ENCODE measurements around the gene TMEM120B. TPM values are rescaled to one million over a fixed set of nuclear protein-coding genes. Genes with fewer than 3 reads are reported as not detected.
A peak's percentile ranks its signal among the peaks of the same experiment; 100 is the strongest.

The TMEM120B gene
- total RNA-seq, 1 experiment from 2014 or later: 15.5 TPM

DNA sequence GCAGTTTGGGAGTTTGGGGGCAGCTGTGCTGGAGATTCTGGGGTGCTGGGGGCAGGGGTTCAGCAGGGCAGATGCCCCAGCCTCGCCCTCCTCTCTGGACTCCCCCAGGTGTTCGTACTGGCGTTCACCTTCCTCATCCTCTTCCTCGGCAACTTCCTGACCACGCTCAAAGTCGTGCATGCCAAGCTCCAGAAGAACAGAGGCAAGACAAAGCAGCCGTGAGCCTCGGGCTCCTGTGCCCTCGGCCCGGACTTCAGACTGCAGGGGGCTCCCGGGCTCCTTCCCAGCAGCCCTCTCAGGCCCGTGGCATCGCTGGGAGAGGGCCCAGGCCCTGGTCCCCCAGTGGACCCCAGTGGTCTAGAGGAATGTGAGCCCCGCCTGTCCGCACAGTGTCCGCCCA lies 62.9 kb downstream of the TMEM120B start:
- intact Hi-C loops (cut with micrococcal nuclease; ENCODE audit: unreplicated experiment): no loop called here
- Histone ChIP-seq H3K9me3 (no peaks in the 10 kb centered on the region), H3K4me3 (ENCODE audit: low read depth, low read length) (no peak overlapping the region), H3K36me3 (ENCODE audit: control insufficient read depth, insufficient read depth, low read length) (no peaks in the 10 kb centered on the region; the same call in none of the 2 replicates), H3K4me1 (peaks cover 20% of the 10 kb centered on the region), H3K27me3 (replicated peaks; ENCODE audit: control insufficient read depth, insufficient read depth, low read length) (no peaks in the 10 kb centered on the region)
- DNase-seq: no peak
- Mint-ChIP-seq H3K27ac (ENCODE audit: unreplicated experiment) (peak overlapping the region; percentile 77), H3K4me3 (ENCODE audit: unreplicated experiment) (no peak overlapping the region), H3K36me3 (ENCODE audit: insufficient read depth, unreplicated experiment) (peaks cover 33% of the 10 kb centered on the region), H3K4me1 (ENCODE audit: low read depth, unreplicated experiment) (peaks cover 11% of the 10 kb centered on the region), H3K27me3 (ENCODE audit: insufficient read depth, unreplicated experiment) (no peaks in the 10 kb centered on the region), H3K9me3 (ENCODE audit: unreplicated experiment) (no peaks in the 10 kb centered on the region)
- ChIA-PET POLR2A (interaction anchor here (1.0 kb wide), 1 partner anchor 62 kb away, joined by 3 read pairs; no protein-coding TSS in a partner anchor), CTCF (interaction anchor here (0.6 to 4.9 kb wide), 3 partner anchors 9 to 83 kb away, joined by 3 to 53 read pairs (median 3); partner anchors contain the start of gene RHOF)
- TF ChIP-seq, protein P1, sequence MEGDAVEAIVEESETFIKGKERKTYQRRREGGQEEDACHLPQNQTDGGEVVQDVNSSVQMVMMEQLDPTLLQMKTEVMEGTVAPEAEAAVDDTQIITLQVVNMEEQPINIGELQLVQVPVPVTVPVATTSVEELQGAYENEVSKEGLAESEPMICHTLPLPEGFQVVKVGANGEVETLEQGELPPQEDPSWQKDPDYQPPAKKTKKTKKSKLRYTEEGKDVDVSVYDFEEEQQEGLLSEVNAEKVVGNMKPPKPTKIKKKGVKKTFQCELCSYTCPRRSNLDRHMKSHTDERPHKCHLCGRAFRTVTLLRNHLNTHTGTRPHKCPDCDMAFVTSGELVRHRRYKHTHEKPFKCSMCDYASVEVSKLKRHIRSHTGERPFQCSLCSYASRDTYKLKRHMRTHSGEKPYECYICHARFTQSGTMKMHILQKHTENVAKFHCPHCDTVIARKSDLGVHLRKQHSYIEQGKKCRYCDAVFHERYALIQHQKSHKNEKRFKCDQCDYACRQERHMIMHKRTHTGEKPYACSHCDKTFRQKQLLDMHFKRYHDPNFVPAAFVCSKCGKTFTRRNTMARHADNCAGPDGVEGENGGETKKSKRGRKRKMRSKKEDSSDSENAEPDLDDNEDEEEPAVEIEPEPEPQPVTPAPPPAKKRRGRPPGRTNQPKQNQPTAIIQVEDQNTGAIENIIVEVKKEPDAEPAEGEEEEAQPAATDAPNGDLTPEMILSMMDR (IDR thresholded peaks at IDR 0.05; ENCODE audit: insufficient read depth in 1 of 2, low read depth in 1 of 2, low read length in 1 of 2, severe bottlenecking in 1 of 2, unreplicated experiment in 1 of 2): no peak
- BruUV-seq (replicated peaks): no TSS peak

DNA sequence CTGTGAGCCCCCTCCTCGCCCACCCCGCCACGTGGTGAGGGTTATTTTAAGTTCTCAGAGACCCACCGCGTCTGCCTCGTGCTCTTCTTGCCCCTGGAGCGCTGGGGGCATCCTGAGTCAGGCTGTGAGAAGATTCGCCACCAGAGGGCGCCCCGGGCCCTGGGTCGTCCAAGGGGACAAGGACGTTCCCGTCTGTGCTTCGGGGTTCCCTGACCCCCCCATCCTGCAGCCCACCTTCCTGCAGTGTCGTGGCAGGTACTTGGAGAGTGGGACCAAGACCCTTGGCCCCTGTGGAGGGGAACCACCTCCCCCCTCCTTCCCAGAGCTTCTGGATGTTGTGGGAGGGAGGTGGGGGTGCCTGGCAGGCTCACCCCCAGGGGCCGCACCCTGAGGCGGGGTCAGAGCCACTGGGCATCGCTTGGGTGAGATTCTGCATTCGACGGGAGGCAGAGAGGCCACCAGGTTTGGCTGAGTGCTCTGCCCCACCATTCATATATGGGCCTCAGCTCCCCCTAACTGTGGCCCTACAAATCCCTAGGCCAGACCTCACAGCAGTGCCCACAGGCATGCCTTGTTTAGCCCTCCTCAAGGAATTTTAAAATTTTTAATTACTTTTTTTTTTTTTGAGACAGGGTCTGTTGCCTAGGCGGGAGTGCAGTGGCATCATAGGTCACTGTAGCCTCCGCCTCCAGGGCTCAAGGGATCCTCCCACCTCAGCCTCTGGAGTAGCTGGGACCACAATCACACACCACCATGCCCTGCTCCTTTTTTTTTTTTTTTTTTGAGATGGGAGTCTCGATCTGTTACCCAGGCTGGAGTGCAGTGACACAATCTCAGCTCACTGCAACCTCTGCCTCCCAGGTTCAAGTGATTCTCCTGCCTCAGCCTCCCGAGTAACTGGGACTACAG lies 63.9 kb downstream of the TMEM120B start:
- TF ChIP-seq, protein P1 (IDR thresholded peaks at IDR 0.05; ENCODE audit: insufficient read depth in 1 of 2, low read depth in 1 of 2, low read length in 1 of 2, severe bottlenecking in 1 of 2, unreplicated experiment in 1 of 2): peak; percentile 84 to 88
- ChIA-PET POLR2A (no interaction called here), CTCF (interaction anchor here (0.6 to 4.9 kb wide), 6 partner anchors 18 to 277 kb away, joined by 3 to 53 read pairs (median 4); partner anchors contain the start of gene RHOF)
- Mint-ChIP-seq H3K4me1 (ENCODE audit: low read depth, unreplicated experiment) (peaks cover 11% of the 10 kb centered on the region), H3K4me3 (ENCODE audit: unreplicated experiment) (no peak overlapping the region), H3K27ac (ENCODE audit: unreplicated experiment) (peak overlapping the region; percentile 77), H3K36me3 (ENCODE audit: insufficient read depth, unreplicated experiment) (peaks cover 38% of the 10 kb centered on the region), H3K9me3 (ENCODE audit: unreplicated experiment) (no peaks in the 10 kb centered on the region), H3K27me3 (ENCODE audit: insufficient read depth, unreplicated experiment) (no peaks in the 10 kb centered on the region)
- Histone ChIP-seq H3K9me3 (no peaks in the 10 kb centered on the region), H3K27me3 (replicated peaks; ENCODE audit: control insufficient read depth, insufficient read depth, low read length) (no peaks in the 10 kb centered on the region), H3K36me3 (ENCODE audit: control insufficient read depth, insufficient read depth, low read length) (no peaks in the 10 kb centered on the region; the same call in none of the 2 replicates), H3K4me1 (peaks cover 16% of the 10 kb centered on the region), H3K4me3 (ENCODE audit: low read depth, low read length) (no peak overlapping the region)
- intact Hi-C loops (cut with micrococcal nuclease; ENCODE audit: unreplicated experiment): loop anchor here (1.0 kb wide), 1 partner anchor 18 kb away; no protein-coding TSS in a partner anchor
- BruUV-seq (replicated peaks): no TSS peak
- peak; percentile 72 to 84 for DNase-seq

DNA sequence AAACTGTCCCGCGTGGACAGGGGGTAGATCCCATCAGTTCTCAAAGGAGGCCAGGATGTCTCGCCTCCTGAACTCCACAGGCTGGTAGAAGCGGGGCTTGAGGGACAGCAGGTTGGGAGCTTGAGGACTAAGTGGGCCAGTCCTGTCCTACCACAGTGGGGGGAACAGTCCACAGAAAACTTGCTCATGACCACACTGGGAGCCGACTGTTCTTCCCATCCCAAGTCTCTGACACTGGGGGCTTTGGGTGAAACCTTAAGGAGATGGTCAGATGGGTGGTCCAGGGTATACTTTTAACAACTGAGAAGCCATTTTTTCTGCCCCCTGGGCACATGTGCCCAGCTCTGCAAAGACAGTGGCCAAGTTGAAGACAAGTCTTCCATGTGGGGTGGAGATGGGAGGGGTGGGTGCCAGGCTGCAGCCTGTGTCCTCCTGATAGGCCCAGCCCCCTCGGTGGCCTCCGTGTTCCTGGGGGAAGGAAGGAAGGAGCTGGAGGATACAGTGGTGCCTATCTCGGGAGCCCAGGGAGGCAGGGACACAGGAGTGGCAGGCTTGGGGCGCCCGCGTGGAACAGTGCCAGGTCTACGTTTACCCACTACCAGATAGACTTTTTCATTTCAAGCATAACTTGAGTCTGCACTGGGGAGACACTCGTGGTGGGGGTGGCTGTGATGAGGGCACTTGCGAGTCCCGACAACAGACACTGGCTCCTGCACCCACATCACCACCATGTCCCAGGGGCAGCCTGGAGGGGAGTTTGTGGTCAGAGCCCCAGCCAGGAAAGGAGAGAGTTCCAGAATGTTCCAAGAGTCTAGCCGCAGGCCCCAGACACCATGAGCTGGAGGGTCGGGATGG lies 66.2 kb downstream of the TMEM120B start:
- H3K9me3 Mint-ChIP-seq (ENCODE audit: unreplicated experiment): no peaks in the 10 kb centered on the region
- H3K27me3 Mint-ChIP-seq (ENCODE audit: insufficient read depth, unreplicated experiment): no peaks in the 10 kb centered on the region
- intact Hi-C loops (cut with micrococcal nuclease; ENCODE audit: unreplicated experiment): no loop called here
- Histone ChIP-seq H3K4me1 (peaks cover 16% of the 10 kb centered on the region), H3K27me3 (replicated peaks; ENCODE audit: control insufficient read depth, insufficient read depth, low read length) (no peaks in the 10 kb centered on the region), H3K9me3 (no peaks in the 10 kb centered on the region), H3K36me3 (ENCODE audit: control insufficient read depth, insufficient read depth, low read length) (no peaks in the 10 kb centered on the region; the same call in none of the 2 replicates), H3K4me3 (ENCODE audit: low read depth, low read length) (no peak overlapping the region)
- DNase-seq: no peak
- peaks cover 25% of the 10 kb centered on the region for H3K4me1 Mint-ChIP-seq (ENCODE audit: low read depth, unreplicated experiment)
- H3K4me3 Mint-ChIP-seq (ENCODE audit: unreplicated experiment): no peak overlapping the region
- POLR2A ChIA-PET: no interaction called here
- TF ChIP-seq, protein P1 (IDR thresholded peaks at IDR 0.05; ENCODE audit: insufficient read depth in 1 of 2, low read depth in 1 of 2, low read length in 1 of 2, severe bottlenecking in 1 of 2, unreplicated experiment in 1 of 2): no peak
- H3K36me3 Mint-ChIP-seq (ENCODE audit: insufficient read depth, unreplicated experiment): peaks cover 55% of the 10 kb centered on the region
- H3K27ac Mint-ChIP-seq (ENCODE audit: unreplicated experiment): peak overlapping the region; percentile 54
- BruUV-seq (replicated peaks): no TSS peak
- CTCF ChIA-PET: interaction anchor here (0.6 to 4.9 kb wide), 2 partner anchors 15 to 21 kb away, joined by 5 to 53 read pairs; partner anchors contain the start of gene RHOF
